SK-N-MC (cell line): ENCODE data around the gene DRD2.

ENCODE experiments used
- DNase-seq: peaks from one replicate; pipeline ENCODE4 v3.0.0-alpha.2; 2011; ENCODE audit warnings: low read depth, low spot score
- H3K27ac ChIP-seq: fragments of 200-600 bp; sonication (generic); 2 replicates; pipeline ENCODE4 v1.5.1; 2016; ENCODE audit warnings: mixed run types
- H3K36me3 ChIP-seq: fragments of 200-600 bp; sonication (generic); 2 replicates; pipeline ENCODE4 v1.6.1; 2017; ENCODE audit warnings: antibody characterized with exemption, low read length, mixed read lengths; ENCODE audit not compliant: insufficient read depth
- H3K4me3 ChIP-seq: fragments of 200-600 bp; sonication (generic); 2 replicates; pipeline ENCODE4 v1.5.1; 2016
- H3K9ac ChIP-seq: fragments of 200-600 bp; sonication (generic); 2 replicates; pipeline ENCODE4 v1.8.0; 2017; ENCODE audit warnings: mixed run types, mixed read lengths; ENCODE audit not compliant: insufficient read length
- H3K9me3 ChIP-seq: fragments of 200-600 bp; sonication (generic); 2 replicates; pipeline ENCODE4 v1.6.1; 2017; ENCODE audit warnings: low read depth, mild to moderate bottlenecking, antibody characterized with exemption, low read length, moderate library complexity, mixed read lengths
- EZH2 ChIP-seq: fragments of 200-600 bp; sonication (generic); IDR thresholded peaks from one replicate; pipeline ENCODE4 v1.6.1; 2017; ENCODE audit warnings: antibody characterized with exemption
- FOXP2 ChIP-seq: optimal IDR thresholded peaks from 2 replicates; pipeline ENCODE3; 2011; ENCODE audit warnings: mild to moderate bottlenecking, moderate library complexity; ENCODE audit not compliant: insufficient read depth; ENCODE audit errors: extremely low read length, control extremely low read depth
- POLR2AphosphoS5 ChIP-seq: IDR thresholded peaks from 2 replicates; pipeline ENCODE4 v1.6.1; 2012; ENCODE audit warnings: mild to moderate bottlenecking, low read depth, low read length, borderline replicate concordance

DRD2 gene

DNA sequence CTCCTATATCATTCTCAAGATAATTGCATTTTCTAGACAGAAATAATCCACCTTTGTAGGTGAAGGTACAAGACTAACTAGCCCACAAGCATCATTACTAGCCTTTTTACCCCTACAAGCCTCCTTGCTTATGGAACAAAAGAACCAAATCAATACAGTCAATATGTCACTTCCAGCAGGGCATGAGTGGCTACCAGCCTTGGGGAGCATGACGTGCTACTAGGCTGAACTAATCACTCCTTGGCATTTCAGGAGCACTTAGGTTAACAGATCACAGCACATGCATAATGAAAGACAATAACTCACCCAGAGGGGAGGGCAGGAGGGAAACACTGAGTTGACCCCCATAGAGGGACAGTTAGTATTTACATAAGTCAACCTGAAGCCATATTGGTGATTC, 2.7 kb downstream of the DRD2 start:
- TF ChIP-seq FOXP2 (no peak), EZH2 (no peak), POLR2AphosphoS5 (no peak)
- Histone ChIP-seq H3K27ac (no peak overlapping the region), H3K4me3 (no peak overlapping the region), H3K36me3 (no peaks in the 10 kb centered on the region), H3K9me3 (no peaks in the 10 kb centered on the region), H3K9ac (no peak overlapping the region)
- DNase-seq: no peak

DNA sequence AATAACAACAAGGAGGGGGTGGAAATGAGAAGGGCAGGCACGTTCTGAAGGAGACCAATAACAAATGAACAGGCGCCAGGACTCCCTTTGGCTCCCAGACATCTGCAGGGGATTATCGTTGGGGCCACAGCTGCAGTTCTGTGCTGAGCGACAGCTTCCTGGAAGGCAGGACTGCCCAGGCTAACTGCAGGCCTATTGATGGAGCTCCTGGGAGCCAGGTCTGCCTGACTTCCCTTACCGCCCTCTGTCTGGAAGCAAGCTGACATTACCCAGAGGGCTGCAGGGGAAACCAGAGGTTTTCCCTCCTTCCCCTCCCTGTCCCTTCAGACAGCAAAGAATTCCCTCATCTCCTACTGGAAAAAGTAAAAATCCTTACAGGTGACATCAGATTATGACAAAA, 5.0 kb downstream of the DRD2 start:
- TF ChIP-seq POLR2AphosphoS5 (no peak), FOXP2 (no peak), EZH2 (no peak)
- Histone ChIP-seq H3K27ac (no peak overlapping the region), H3K9me3 (no peaks in the 10 kb centered on the region), H3K9ac (no peak overlapping the region), H3K4me3 (no peak overlapping the region), H3K36me3 (no peaks in the 10 kb centered on the region)
- DNase-seq: no peak

- no peak for TF ChIP-seq POLR2AphosphoS5
- TF ChIP-seq EZH2: no peak
- TF ChIP-seq FOXP2: no peak
- H3K36me3 ChIP-seq: no peaks in the 10 kb centered on the region
- DNase-seq: no peak
These were observed 6.4 kb downstream of the DRD2 start for GRCh38 chr11:113468726-113469345.

DNA sequence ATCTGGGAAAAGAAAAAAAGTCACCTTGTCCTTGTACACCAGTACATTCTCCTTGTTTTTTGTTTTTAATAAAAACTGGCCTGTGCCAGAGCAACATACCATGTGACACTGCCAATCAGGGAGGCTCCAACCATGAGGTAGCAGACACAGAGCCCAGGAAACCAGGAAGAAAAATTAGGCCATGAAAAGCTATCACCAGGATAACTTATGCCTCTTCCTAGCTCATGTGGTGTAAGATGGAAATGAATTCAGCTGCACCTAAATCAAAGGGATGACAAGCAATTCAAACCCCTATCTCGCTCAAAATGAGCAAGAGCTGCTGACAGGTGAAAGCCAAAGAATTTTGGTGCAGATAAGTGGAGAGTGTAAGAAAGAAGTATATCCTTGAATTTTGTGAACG, 7.7 kb downstream of the DRD2 start:
- no peak for DNase-seq
- TF ChIP-seq FOXP2: no peak
- no peak for TF ChIP-seq EZH2
- TF ChIP-seq POLR2AphosphoS5: no peak

More at GRCh38 chr11:113468726-113469345, 6.4 kb downstream of the DRD2 start:
- Histone ChIP-seq H3K4me3 (no peak overlapping the region), H3K9me3 (no peaks in the 10 kb centered on the region), H3K27ac (no peak overlapping the region), H3K9ac (no peak overlapping the region)

DNA sequence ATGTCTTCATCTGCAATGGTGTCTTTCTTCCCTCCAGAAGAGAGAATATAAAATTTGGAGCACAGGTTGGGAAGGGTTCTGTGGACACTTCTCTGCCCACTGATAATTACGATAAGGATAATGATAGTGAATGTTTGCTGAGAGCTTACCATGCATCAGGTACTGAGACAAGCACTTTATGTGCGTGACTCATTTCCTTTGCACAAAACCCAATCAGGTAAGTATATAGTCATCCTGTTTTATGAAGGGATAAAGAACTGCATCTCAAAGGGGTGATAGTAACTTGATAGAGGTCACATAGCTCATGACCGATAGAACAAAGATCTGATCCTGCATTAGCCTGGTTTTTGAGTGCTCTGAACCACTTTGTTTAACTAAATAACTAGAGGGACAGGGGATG, 9.4 kb downstream of the DRD2 start:
- no peaks in the 10 kb centered on the region for H3K9me3 ChIP-seq
- H3K36me3 ChIP-seq: no peaks in the 10 kb centered on the region
- H3K27ac ChIP-seq: no peak overlapping the region
- DNase-seq: no peak
- no peak for TF ChIP-seq EZH2
- no peak for TF ChIP-seq POLR2AphosphoS5
- TF ChIP-seq FOXP2: no peak
- no peak overlapping the region for H3K4me3 ChIP-seq
- H3K9ac ChIP-seq: no peak overlapping the region

More for the DNA sequence above, 7.7 kb downstream of the DRD2 start:
- Histone ChIP-seq H3K36me3 (no peaks in the 10 kb centered on the region), H3K27ac (no peak overlapping the region), H3K9ac (no peak overlapping the region), H3K4me3 (no peak overlapping the region), H3K9me3 (no peaks in the 10 kb centered on the region)

DNA sequence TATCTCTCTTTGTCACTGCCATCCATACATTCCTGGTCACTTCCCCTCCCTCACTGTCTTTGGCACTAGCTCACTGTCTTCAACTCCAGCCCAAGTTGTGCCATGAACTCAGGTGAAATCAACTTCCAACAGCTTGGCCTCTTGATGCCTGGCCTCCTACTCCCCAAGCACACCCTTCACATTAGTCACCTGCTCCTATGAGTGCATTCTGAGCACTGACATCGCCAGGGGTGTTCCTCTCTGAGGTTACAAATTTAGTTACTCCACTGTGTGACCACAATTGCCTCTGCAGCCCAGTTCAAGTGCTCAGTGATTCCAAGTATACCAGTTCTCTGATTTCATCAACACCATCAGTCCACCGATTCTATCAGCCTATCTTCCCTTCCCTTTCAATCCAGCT, 10.8 kb downstream of the DRD2 start:
- no peak overlapping the region for H3K27ac ChIP-seq
- H3K36me3 ChIP-seq: no peaks in the 10 kb centered on the region
- no peaks in the 10 kb centered on the region for H3K9me3 ChIP-seq
- no peak overlapping the region for H3K9ac ChIP-seq
- TF ChIP-seq EZH2 (no peak), FOXP2 (no peak), POLR2AphosphoS5 (no peak)
- DNase-seq: no peak
- no peak overlapping the region for H3K4me3 ChIP-seq

GRCh38 chr11:113462830-113463229, 12.4 kb downstream of the DRD2 start:
- TF ChIP-seq EZH2: no peak
- TF ChIP-seq POLR2AphosphoS5: no peak
- no peak for TF ChIP-seq FOXP2
- Histone ChIP-seq H3K27ac (no peak overlapping the region), H3K36me3 (no peaks in the 10 kb centered on the region), H3K9ac (no peak overlapping the region), H3K4me3 (no peak overlapping the region), H3K9me3 (no peaks in the 10 kb centered on the region)
- DNase-seq: no peak

- Histone ChIP-seq H3K9ac (no peak overlapping the region), H3K9me3 (no peaks in the 10 kb centered on the region), H3K27ac (no peak overlapping the region), H3K4me3 (no peak overlapping the region), H3K36me3 (no peaks in the 10 kb centered on the region)
- TF ChIP-seq EZH2 (no peak), FOXP2 (no peak), POLR2AphosphoS5 (no peak)
- no peak for DNase-seq
These were observed 13.6 kb downstream of the DRD2 start for GRCh38 chr11:113461639-113462038.

- Histone ChIP-seq H3K9ac (no peak overlapping the region), H3K4me3 (no peak overlapping the region), H3K36me3 (no peaks in the 10 kb centered on the region), H3K27ac (no peak overlapping the region), H3K9me3 (no peaks in the 10 kb centered on the region)
- DNase-seq: no peak
- TF ChIP-seq POLR2AphosphoS5 (no peak), FOXP2 (no peak), EZH2 (no peak)
These were observed 14.7 kb downstream of the DRD2 start for GRCh38 chr11:113460469-113460868.
